ENCODE measurements around the gene CRIM1.

The CRIM1 gene

GRCh38 chr2:36370281-36370680, 14.7 kb downstream of the CRIM1 start:
- DNase-seq (ENCODE audit: extremely low read depth in 1 of 2, low read depth in 1 of 2) = no peak

GRCh38 chr2:36371070-36371874, 15.7 kb downstream of the CRIM1 start:
- DNase-seq (ENCODE audit: extremely low read depth in 1 of 2, low read depth in 1 of 2) = no peak

- DNase-seq (ENCODE audit: extremely low read depth in 1 of 2, low read depth in 1 of 2) = no peak
These were observed 16.4 kb downstream of the CRIM1 start for GRCh38 chr2:36371928-36372391.

GRCh38 chr2:36373149-36373926, 17.8 kb downstream of the CRIM1 start:
- no peak for DNase-seq (ENCODE audit: extremely low read depth in 1 of 2, low read depth in 1 of 2)

- no peak for DNase-seq (ENCODE audit: extremely low read depth in 1 of 2, low read depth in 1 of 2)
These were observed 19.0 kb downstream of the CRIM1 start for GRCh38 chr2:36374585-36374984.

GRCh38 chr2:36376319-36376765, 20.8 kb downstream of the CRIM1 start:
- no peak for DNase-seq (ENCODE audit: extremely low read depth in 1 of 2, low read depth in 1 of 2)

- DNase-seq (ENCODE audit: extremely low read depth in 1 of 2, low read depth in 1 of 2) = no peak
These were observed 21.6 kb downstream of the CRIM1 start for GRCh38 chr2:36376992-36377738.

- no peak for DNase-seq (ENCODE audit: extremely low read depth in 1 of 2, low read depth in 1 of 2)
These were observed 24.3 kb downstream of the CRIM1 start for GRCh38 chr2:36379710-36380448.

- no peak for DNase-seq (ENCODE audit: extremely low read depth in 1 of 2, low read depth in 1 of 2)
These were observed 25.3 kb downstream of the CRIM1 start for GRCh38 chr2:36380624-36381481.

GRCh38 chr2:36381993-36382392, 26.4 kb downstream of the CRIM1 start:
- DNase-seq (ENCODE audit: extremely low read depth in 1 of 2, low read depth in 1 of 2) = no peak

GRCh38 chr2:36382472-36382871, 26.9 kb downstream of the CRIM1 start:
- no peak for DNase-seq (ENCODE audit: extremely low read depth in 1 of 2, low read depth in 1 of 2)

GRCh38 chr2:36383726-36384125, 28.1 kb downstream of the CRIM1 start:
- no peak for DNase-seq (ENCODE audit: extremely low read depth in 1 of 2, low read depth in 1 of 2)

- DNase-seq (ENCODE audit: extremely low read depth in 1 of 2, low read depth in 1 of 2) = no peak
These were observed 28.9 kb downstream of the CRIM1 start for GRCh38 chr2:36384454-36384853.

GRCh38 chr2:36385603-36386002, 30.0 kb downstream of the CRIM1 start:
- no peak for DNase-seq (ENCODE audit: extremely low read depth in 1 of 2, low read depth in 1 of 2)

- no peak for DNase-seq (ENCODE audit: extremely low read depth in 1 of 2, low read depth in 1 of 2)
These were observed 31.8 kb downstream of the CRIM1 start for GRCh38 chr2:36387258-36387916.

- no peak for DNase-seq (ENCODE audit: extremely low read depth in 1 of 2, low read depth in 1 of 2)
These were observed 32.9 kb downstream of the CRIM1 start for GRCh38 chr2:36388472-36388871.

- DNase-seq (ENCODE audit: extremely low read depth in 1 of 2, low read depth in 1 of 2) = no peak
These were observed 33.5 kb downstream of the CRIM1 start for GRCh38 chr2:36389091-36389564.

GRCh38 chr2:36389577-36389976, 34.0 kb downstream of the CRIM1 start:
- no peak for DNase-seq (ENCODE audit: extremely low read depth in 1 of 2, low read depth in 1 of 2)

Data from stimulated activated CD8-positive, alpha-beta memory T cell treated with anti-CD3 and anti-CD28 coated beads, Interleukin-7, amount 100 ng/mL, for 48 hours (primary cell).